Adipocyte (in vitro differentiated cells): ENCODE results near the gene POU2F2.

Source experiments
- DNase-seq: peaks from one replicate; pipeline ENCODE4 v3.0.0-alpha.2; 2015; ENCODE audit warnings: low read depth
- H3K27me3 ChIP-seq: replicated peaks from 2 replicates; pipeline ENCODE4 v1.7.0; 2013; ENCODE audit warnings: mild to moderate bottlenecking, low read length, moderate library complexity; ENCODE audit not compliant: control insufficient read depth, insufficient read depth
- H3K36me3 ChIP-seq: 2 replicates; pipeline ENCODE4 v1.7.0; 2013; ENCODE audit warnings: low read length, mild to moderate bottlenecking, moderate library complexity; ENCODE audit not compliant: control insufficient read depth, insufficient read depth, severe bottlenecking
- H3K4me1 ChIP-seq: 2 replicates; pipeline ENCODE4 v1.7.0; 2013; ENCODE audit warnings: mild to moderate bottlenecking, low read length, moderate library complexity; ENCODE audit not compliant: control insufficient read depth, insufficient read depth
- H3K4me3 ChIP-seq: 2 replicates; pipeline ENCODE4 v1.7.0; 2013; ENCODE audit warnings: mild to moderate bottlenecking, low read length, moderate library complexity
- H3K9ac ChIP-seq: 2 replicates; pipeline ENCODE4 v1.7.0; 2013; ENCODE audit warnings: mild to moderate bottlenecking, low read length, moderate library complexity
- H3K9me3 ChIP-seq: 2 replicates; pipeline ENCODE4 v1.7.0; 2013; ENCODE audit warnings: mild to moderate bottlenecking, low read length, moderate library complexity; ENCODE audit not compliant: control insufficient read depth

POU2F2 gene

GRCh38 chr19:42153672-42154433 lies 21.6 kb upstream of the POU2F2 start:
- H3K9me3 ChIP-seq = no peaks in the 10 kb centered on the region
- no peak overlapping the region for H3K4me3 ChIP-seq
- no peaks in the 10 kb centered on the region for H3K36me3 ChIP-seq
- no peak overlapping the region for H3K9ac ChIP-seq
- peaks cover 7% of the 10 kb centered on the region for H3K4me1 ChIP-seq
- DNase-seq = no peak
- peaks cover 76% of the 10 kb centered on the region for H3K27me3 ChIP-seq

- Histone ChIP-seq H3K9me3 (no peaks in the 10 kb centered on the region), H3K9ac (no peak overlapping the region), H3K27me3 (peaks cover 82% of the 10 kb centered on the region), H3K4me3 (no peak overlapping the region), H3K36me3 (no peaks in the 10 kb centered on the region), H3K4me1 (no peaks in the 10 kb centered on the region)
- DNase-seq = no peak
Measured at GRCh38 chr19:42152910-42153671, 20.8 kb upstream of the POU2F2 start.

- Histone ChIP-seq H3K9me3 (no peaks in the 10 kb centered on the region), H3K4me1 (no peaks in the 10 kb centered on the region), H3K36me3 (no peaks in the 10 kb centered on the region), H3K4me3 (no peak overlapping the region), H3K9ac (no peak overlapping the region), H3K27me3 (peaks cover 84% of the 10 kb centered on the region)
- no peak for DNase-seq
Measured at GRCh38 chr19:42151782-42152684, 19.8 kb upstream of the POU2F2 start.

- Histone ChIP-seq H3K36me3 (no peaks in the 10 kb centered on the region), H3K27me3 (peaks cover 85% of the 10 kb centered on the region), H3K9ac (no peak overlapping the region), H3K4me3 (no peak overlapping the region), H3K9me3 (no peaks in the 10 kb centered on the region), H3K4me1 (no peaks in the 10 kb centered on the region)
- DNase-seq = no peak
Measured at GRCh38 chr19:42150911-42151361, 18.7 kb upstream of the POU2F2 start.

- Histone ChIP-seq H3K27me3 (peaks cover 80% of the 10 kb centered on the region), H3K4me3 (no peak overlapping the region), H3K4me1 (no peaks in the 10 kb centered on the region), H3K36me3 (no peaks in the 10 kb centered on the region), H3K9me3 (no peaks in the 10 kb centered on the region), H3K9ac (no peak overlapping the region)
- no peak for DNase-seq
Measured at GRCh38 chr19:42150364-42150763, 18.1 kb upstream of the POU2F2 start.

GRCh38 chr19:42149447-42150202 lies 17.4 kb upstream of the POU2F2 start:
- Histone ChIP-seq H3K36me3 (no peaks in the 10 kb centered on the region), H3K4me1 (no peaks in the 10 kb centered on the region), H3K4me3 (no peak overlapping the region), H3K27me3 (peaks cover 72% of the 10 kb centered on the region), H3K9ac (no peak overlapping the region), H3K9me3 (no peaks in the 10 kb centered on the region)
- DNase-seq = no peak

GRCh38 chr19:42148266-42148665 lies 16.0 kb upstream of the POU2F2 start:
- Histone ChIP-seq H3K9ac (no peak overlapping the region), H3K36me3 (no peaks in the 10 kb centered on the region), H3K27me3 (peaks cover 61% of the 10 kb centered on the region), H3K9me3 (no peaks in the 10 kb centered on the region), H3K4me1 (no peaks in the 10 kb centered on the region), H3K4me3 (no peak overlapping the region)
- DNase-seq = no peak

GRCh38 chr19:42143341-42144234 lies 11.3 kb upstream of the POU2F2 start:
- Histone ChIP-seq H3K9me3 (no peaks in the 10 kb centered on the region), H3K4me3 (no peak overlapping the region), H3K36me3 (no peaks in the 10 kb centered on the region), H3K27me3 (peaks cover 25% of the 10 kb centered on the region), H3K9ac (no peak overlapping the region), H3K4me1 (no peaks in the 10 kb centered on the region)
- peak; percentile 53 for DNase-seq

- H3K27me3 ChIP-seq = no peaks in the 10 kb centered on the region
- no peak overlapping the region for H3K9ac ChIP-seq
- DNase-seq = peak; percentile 84
Measured at GRCh38 chr19:42140125-42140754, 8.0 kb upstream of the POU2F2 start.

More at GRCh38 chr19:42140125-42140754, 8.0 kb upstream of the POU2F2 start:
- H3K36me3 ChIP-seq = no peaks in the 10 kb centered on the region
- no peaks in the 10 kb centered on the region for H3K4me1 ChIP-seq
- no peak overlapping the region for H3K4me3 ChIP-seq
- H3K9me3 ChIP-seq = no peaks in the 10 kb centered on the region
